B cell (primary cell): ENCODE measurements around the gene EXOSC10.

Source experiments
- EZH2 ChIP-seq: IDR thresholded peaks from 2 replicates; pipeline ENCODE4 v1.6.1; 2012; ENCODE audit warnings: borderline replicate concordance, low read depth, mild to moderate bottlenecking, moderate library complexity, low read length; ENCODE audit not compliant: insufficient read depth, poor library complexity, severe bottlenecking
- TF ChIP-seq, protein P1 (sequence below): fragments of 200-600 bp; IDR thresholded peaks from one replicate; pipeline ENCODE4 v1.8.0; 2022; ENCODE audit warnings: antibody characterized with exemption, mild to moderate bottlenecking

DNA sequence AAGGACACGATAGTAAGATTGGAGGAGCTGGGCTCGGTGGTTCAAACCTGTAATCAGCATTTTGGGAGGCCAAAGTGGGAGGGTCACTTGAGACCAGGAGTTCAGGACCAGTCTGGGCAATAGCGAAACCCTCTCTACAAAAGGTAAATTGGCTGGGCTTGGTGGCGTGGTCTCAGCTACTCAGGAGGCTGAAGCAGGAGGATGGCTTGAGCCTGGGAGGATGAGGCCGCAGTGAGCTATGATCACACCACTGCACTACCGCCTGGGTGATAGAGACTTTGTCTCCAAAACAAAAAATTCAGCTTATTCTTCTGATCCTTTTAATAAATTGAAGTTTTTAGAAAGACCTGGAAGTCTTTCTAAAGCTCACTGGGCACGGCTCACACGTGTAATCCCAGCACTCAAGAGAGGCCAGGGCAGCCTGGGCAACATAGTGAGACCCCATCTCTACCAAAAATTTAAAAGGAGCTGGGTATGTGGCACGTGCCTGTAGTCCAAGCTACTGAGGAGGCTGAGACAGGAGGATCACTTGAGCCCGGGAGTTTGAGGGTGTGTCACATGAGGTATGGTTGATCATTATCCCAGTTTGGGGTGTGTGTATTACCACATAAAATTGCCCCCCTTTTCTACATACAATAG lies 67.9 kb downstream of the EXOSC10 start:
- TF ChIP-seq, protein P1, sequence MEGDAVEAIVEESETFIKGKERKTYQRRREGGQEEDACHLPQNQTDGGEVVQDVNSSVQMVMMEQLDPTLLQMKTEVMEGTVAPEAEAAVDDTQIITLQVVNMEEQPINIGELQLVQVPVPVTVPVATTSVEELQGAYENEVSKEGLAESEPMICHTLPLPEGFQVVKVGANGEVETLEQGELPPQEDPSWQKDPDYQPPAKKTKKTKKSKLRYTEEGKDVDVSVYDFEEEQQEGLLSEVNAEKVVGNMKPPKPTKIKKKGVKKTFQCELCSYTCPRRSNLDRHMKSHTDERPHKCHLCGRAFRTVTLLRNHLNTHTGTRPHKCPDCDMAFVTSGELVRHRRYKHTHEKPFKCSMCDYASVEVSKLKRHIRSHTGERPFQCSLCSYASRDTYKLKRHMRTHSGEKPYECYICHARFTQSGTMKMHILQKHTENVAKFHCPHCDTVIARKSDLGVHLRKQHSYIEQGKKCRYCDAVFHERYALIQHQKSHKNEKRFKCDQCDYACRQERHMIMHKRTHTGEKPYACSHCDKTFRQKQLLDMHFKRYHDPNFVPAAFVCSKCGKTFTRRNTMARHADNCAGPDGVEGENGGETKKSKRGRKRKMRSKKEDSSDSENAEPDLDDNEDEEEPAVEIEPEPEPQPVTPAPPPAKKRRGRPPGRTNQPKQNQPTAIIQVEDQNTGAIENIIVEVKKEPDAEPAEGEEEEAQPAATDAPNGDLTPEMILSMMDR, result no peak
- no peak for TF ChIP-seq EZH2
